Sigmoid colon (tissue), 4 donors: ENCODE data around the gene NBEAL2.

Source experiments
- POLR2AphosphoS5 ChIP-seq, 4 donors: sonication (generic); formaldehyde crosslinking; IDR thresholded peaks; one replicate each; pipeline ENCODE4 v1.6.1; 2017; ENCODE audit warnings: antibody characterized with exemption in 4 of 4
- TF ChIP-seq, protein P1 (sequence below), 4 experiments: fragments of 450-650 bp in 3 of 4; fragments of 200-600 bp in 1 of 4; IDR thresholded peaks; one replicate each; pipeline ENCODE4 v1.5.1; 2016 to 2019; ENCODE audit warnings: antibody characterized with exemption in 4 of 4, mild to moderate bottlenecking in 3 of 4, moderate library complexity in 2 of 4

DNA sequence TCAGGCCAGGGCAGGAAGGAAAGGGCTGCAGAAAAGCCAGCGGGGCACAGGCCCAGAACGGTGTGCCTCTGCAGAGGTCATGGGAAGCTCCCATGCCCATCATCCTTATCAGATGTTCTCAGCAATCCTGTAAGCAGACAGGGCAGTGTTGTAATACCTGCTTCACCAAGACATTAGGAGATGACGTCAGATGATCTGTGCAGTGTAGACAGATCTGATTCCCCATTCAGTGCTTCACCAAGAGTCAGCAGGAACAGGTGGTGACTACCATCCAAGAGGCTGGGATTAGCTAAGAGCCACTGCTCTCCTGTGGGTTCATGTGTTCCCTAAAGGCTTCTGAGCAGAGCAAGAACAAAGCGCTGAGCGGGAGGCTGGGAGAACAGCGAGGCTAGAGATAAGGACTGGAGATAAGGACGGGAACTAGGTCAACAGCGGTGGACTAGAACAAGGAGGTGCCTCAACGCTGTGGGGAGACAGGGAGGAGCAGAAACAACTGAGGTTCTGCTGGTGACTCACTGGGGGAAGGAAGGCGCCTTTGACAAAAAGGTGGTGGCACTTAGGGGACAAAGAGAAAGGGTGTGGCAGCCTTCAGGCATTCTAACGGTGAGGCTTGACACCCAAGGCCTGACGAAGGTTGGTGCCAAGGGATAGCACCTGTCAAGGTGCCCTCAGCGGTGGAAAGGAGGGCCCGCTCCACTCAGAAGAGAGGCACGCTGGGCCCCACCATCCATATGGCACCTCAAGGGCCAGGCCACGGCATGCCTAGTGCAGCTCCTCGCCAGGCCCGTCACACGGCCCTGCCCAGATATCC lies 31.3 kb upstream of the NBEAL2 start:
- TF ChIP-seq POLR2AphosphoS5 (IDR thresholded peaks at IDR 0.05) = no peak
- TF ChIP-seq, protein P1, sequence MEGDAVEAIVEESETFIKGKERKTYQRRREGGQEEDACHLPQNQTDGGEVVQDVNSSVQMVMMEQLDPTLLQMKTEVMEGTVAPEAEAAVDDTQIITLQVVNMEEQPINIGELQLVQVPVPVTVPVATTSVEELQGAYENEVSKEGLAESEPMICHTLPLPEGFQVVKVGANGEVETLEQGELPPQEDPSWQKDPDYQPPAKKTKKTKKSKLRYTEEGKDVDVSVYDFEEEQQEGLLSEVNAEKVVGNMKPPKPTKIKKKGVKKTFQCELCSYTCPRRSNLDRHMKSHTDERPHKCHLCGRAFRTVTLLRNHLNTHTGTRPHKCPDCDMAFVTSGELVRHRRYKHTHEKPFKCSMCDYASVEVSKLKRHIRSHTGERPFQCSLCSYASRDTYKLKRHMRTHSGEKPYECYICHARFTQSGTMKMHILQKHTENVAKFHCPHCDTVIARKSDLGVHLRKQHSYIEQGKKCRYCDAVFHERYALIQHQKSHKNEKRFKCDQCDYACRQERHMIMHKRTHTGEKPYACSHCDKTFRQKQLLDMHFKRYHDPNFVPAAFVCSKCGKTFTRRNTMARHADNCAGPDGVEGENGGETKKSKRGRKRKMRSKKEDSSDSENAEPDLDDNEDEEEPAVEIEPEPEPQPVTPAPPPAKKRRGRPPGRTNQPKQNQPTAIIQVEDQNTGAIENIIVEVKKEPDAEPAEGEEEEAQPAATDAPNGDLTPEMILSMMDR (IDR thresholded peaks at IDR 0.05) = no peak
